GM18519 (cell line): ENCODE results near the gene POLR1F.

Source experiments
- ATAC-seq: cut with Tn5 transposase; IDR thresholded peaks from one replicate; pipeline ENCODE4 v1.9.1; 2021; ENCODE audit warnings: mild to moderate bottlenecking, moderate library complexity; ENCODE audit not compliant: unreplicated experiment, low FRiP score

Gene POLR1F

DNA sequence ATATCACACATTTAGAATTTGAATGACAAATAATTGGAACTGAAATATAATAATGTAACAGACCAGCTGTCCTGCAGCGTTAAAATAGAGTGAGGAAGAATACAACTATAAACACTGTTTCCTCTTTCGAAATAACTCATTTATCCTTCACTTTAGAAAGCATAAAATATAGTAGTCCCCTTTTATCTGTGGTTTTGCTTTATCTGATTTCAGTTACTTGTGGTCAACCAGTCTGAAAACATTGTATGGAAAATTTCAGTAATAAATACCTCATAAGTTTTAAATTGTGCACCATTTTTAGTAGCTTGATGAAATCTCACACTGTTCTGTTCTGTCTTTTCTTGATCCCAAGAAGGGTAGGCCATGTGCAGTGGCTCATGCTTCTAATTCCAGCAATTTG, 31.7 kb downstream of the POLR1F start:
- ATAC-seq: peak; percentile 94

GRCh38 chr7:19675816-19676215, 33.0 kb downstream of the POLR1F start:
- ATAC-seq: no peak

GRCh38 chr7:19674266-19674960, 34.4 kb downstream of the POLR1F start:
- ATAC-seq: no peak

- no peak for ATAC-seq
Observed at GRCh38 chr7:19670806-19671205, 38.0 kb downstream of the POLR1F start.

DNA sequence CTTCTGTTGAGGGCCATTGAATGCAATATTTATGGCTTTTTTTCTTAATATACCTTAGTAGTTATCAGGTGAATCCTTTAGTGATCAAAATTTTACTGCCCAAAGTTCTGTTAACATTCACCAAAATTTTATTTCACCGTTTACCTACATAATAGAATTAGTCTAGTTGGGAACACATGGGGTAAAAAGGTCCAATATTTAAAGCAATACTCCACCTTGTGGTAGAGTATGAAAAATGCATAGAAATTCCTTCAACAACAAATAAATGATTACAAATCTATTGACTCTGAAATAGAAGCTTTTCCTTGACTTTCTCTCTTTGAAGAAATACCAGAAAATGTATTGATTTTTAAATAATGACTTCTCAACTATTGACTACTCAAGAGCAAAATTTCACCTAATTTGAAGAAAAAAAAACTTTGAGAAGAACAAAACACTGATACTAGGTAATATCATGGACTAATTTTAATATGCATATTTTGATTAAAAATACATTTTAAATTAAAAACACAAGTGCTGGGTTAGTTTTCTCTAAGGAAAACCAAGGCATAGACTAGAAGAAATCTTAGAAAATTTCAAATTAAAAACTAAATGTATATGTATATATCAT, 43.3 kb downstream of the POLR1F start:
- peak; percentile 35 for ATAC-seq

DNA sequence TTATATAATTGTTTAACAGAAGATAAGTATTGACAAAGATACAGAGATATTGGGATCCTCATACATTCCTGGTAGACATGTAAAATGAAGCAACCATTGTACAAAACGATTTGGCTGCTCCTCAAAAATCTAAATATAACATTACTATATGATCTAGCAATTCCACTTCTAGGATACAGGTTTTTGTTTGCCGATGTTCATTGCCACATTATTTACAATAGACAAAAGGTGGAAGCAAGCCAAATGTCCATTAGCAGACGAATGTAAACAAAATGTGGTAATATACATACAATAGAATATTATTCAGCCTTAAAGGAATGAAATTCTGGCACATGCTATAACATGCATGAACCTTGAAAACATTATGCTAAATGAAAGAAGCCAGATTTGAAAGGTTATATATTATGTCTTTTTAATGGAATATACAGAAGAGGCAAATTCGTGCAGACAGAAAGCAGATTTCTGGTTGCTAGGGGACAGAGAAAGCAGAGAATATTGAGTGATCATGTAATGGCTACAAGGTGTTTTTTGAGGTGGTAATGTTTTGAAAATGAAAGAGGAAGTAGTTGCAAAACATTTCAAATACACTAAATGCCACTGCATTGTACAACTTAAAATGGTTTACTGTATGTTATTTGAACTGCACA, 44.9 kb downstream of the POLR1F start:
- ATAC-seq: peak; percentile 99

DNA sequence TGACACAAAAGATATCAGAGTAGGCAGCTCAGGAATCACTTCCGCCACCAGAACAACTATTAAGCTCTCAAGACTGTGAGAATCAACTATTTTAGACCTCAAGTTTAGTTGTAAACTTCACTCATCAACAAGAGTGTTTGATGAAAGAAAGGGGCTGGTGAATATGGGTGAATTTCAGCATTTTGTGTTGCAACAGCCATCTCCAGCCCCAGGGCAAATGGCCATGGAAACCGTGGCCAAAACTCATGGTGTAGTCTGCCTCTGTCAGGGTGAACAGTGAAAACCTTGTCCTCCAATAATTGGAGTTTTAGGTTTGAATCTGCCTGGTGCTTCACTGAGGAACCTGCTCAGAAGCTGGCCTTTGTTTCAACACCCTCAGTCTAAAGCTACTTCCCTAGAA, 60.0 kb downstream of the POLR1F start:
- no peak for ATAC-seq
